NCI-H146 treated with DMSO at 0.1 percent for 48 hours (cell line): Measurements from ENCODE around the gene SBF2.

ENCODE experiments used
- DNase-seq: peaks from one replicate; lab custom pipeline; 2025; ENCODE audit not compliant: unreplicated experiment; lab: John Stamatoyannopoulos, UW

SBF2 gene

DNA sequence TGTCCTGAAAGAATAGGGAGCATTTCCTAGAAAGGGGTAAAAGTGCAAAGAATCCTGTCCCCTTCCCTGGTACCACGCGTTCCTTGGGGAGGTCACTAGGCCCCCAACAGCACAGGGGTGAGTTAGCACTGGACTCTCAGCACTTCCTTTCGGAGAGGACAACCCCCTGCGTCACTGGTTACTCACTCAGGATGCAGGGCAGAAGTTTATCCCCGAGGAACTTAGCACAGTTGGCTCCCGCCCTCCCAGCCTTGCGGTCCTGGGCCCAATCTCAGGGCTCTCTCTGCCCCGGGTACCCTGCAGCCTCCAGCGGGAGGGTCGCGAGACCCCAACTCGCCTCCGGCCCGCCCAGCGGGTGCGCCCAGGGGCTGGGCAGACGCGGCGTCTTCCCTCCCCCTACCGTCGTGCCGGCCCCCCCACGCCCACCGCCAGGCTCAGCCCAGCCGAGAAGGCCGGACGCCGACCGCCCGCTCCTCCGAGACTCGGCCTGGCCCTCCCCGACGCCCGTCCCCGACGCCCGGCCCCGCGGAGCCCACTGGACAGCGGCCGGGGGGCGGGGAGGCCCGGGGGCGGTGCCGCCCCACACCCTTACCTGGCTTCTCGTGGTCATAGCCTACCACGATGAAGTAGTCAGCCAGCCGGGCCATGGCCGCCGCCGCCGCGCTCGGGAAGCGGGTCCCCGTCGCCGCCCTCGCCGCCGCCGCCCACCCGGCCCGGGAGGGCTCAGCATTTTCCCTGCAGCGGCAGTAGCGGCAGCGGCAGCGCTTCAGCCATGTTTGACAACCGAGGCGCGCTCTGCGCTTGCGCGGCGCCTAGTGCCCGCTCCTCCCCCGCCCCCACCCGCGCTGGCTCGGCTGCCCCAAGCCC lies at the start of gene SBF2:
Gene SBF2, minus strand, starts transcription at position 797 of the 867 bp plus-strand sequence. Its CDS starts 150 bp downstream, at position 647.
- peak; percentile 43 for DNase-seq

DNA sequence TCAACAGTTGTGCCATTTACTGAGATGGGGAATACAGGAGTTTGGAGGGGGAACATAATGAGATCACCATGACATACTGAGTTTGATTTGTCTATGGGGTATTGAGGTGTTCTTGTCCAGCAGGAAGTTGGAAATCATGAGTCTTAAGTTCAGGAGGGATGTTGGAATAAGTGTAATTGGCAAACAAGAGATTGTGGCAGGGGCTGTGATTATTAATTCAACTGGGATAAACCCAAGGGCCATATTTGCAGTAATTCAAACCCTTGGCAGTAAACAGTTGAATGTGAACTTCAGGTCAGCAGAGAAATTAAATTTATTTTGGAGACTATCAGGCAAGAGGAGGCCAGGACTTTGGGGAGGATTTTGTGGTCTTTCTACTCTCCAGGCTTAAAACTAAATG lies 44.3 kb upstream of the SBF2 start:
- no peak for DNase-seq

DNA sequence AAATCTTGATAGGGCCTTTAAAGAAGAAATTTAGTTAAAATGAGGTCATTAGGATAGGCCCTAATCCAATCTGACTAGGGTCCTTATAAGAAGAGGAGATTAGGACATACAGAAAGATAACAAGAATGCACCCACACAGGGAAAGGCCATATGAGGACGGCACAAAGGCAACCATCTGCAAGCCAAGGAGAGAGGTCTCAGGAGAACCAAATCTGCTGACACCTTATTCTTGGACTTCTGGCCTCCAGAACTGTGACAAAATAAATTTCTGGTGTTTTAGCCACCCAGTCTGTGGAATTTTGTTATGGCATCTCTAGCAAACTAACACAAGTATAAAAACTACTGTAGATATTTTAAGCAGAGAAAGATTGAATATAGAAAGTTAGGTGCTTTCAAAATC lies 39.5 kb upstream of the SBF2 start:
- no peak for DNase-seq

DNA sequence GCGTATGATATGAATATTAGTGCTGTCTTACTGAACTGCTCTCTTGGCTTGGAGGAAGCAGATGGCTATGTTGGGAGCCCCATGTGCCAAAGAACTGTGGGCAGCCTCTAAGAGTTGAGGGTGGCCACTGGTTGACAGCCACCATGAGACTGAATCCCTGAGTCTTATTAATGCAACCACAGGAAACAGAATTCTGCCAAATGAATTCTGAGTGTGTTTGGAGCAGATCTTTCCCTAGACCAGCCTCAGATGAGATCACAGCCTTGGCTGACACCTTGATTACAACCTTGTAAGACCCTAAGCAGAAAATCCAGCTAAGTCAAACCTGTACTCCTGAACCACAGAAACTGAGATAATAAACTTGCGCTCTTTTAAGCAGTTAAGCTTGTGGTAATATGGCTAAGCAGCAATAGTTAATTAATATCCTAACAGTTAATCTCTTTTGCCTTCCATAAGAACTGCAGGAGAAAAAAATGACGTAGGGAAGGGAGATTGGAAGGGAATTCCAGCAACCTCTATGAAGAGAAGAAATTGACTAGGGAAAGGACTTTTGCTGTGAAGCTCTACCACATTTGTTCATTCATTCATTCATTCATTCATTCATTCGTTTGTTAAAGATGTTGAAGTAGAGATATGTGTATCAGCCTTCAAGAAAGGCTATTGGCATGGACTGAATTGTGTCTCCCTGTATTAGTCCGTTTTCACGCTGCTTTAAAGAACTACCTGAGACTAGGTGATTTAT lies 37.7 kb upstream of the SBF2 start:
- DNase-seq, result no peak

DNA sequence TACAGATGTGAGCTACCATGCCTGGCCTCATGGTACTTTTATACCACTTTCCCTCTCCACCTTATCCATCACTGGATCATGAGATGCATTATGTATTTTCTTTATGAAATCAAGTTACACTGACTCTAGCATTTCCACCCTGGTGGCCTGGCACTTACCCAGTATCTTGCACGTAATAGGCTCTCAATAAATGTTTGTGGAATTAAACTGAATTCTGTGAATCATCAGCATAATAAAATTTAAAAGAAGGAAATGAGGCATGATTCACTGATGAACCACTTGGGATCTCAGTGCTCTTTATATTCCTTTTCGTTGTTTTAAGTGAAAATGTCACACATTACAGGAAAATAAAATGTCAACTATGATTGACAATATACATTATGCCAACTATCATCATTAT lies 35.9 kb upstream of the SBF2 start:
- DNase-seq, result no peak

DNA sequence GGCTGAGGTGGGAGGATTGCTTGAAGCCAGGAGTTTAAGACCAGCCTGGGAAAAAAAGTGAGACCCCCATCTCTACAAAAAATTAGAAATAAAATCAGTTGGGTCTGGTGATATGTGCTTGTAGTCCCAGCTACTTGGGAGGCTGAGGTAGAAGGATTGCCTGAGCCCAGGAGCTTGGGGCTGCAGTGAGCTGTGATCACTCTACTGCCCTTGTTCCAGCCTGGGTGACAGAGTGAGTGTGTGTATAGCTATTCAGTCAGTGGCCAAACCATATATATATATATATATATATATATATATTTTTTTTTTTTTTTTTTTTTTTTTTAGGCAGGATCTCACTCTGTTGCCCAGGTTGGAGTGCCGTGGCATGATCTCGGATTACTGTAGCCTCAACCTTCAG lies 35.3 kb upstream of the SBF2 start:
- no peak for DNase-seq

DNA sequence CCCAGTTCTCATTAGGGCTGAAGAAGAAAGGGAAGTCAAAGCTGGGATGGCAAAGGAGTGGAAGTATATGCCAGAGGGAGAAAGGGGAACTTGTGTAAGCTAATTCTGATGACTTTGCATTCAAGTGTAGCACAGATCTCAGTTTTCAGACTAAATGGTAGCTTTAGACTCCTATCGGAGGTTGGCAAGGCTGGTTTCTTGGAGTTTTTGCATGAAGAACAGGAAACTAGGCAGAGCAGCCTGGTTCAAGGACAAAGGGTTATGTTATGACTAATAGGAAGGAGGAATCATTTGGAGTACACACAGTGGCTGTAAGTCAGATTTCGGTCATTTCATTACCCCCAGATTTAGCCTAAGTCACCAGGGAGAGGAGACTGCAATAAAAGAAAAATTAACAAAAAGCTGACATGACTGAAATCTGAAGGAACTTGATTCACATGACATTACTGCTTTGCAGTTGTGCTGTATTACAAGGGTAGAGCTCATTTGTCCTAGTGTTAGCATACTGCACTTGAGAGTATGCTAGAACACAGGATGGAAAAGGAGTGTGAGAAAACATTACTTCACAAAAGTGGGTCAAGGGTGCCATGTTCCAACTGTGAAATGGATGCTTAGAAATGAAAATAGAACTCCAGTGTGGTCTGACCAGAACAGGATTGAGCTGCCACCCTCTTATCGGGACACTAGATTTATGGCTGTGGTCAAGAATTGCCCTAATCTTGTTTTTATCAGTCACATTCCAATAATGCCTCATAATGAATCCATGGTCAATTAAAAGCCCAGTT lies 34.5 kb upstream of the SBF2 start:
- DNase-seq, result no peak

DNA sequence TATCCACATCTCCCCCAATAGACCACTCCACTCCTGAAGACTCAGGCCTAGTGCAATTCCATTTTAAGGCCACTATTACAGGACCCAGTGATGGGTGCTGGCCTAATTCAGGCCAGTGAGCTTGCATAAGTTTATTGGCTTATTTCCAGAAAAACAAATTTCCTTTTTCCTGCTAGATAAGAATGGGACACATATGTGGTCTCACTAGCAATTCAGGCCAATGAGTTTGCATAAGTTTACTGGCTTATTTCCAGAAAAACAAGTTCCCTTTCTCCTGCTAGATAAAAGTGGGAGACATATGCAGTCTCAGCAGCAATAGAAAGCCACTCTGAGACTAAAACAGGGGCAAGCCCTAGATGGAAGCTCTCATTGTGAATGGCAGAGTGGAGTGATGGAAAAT lies 33.2 kb upstream of the SBF2 start:
- DNase-seq, result no peak

DNA sequence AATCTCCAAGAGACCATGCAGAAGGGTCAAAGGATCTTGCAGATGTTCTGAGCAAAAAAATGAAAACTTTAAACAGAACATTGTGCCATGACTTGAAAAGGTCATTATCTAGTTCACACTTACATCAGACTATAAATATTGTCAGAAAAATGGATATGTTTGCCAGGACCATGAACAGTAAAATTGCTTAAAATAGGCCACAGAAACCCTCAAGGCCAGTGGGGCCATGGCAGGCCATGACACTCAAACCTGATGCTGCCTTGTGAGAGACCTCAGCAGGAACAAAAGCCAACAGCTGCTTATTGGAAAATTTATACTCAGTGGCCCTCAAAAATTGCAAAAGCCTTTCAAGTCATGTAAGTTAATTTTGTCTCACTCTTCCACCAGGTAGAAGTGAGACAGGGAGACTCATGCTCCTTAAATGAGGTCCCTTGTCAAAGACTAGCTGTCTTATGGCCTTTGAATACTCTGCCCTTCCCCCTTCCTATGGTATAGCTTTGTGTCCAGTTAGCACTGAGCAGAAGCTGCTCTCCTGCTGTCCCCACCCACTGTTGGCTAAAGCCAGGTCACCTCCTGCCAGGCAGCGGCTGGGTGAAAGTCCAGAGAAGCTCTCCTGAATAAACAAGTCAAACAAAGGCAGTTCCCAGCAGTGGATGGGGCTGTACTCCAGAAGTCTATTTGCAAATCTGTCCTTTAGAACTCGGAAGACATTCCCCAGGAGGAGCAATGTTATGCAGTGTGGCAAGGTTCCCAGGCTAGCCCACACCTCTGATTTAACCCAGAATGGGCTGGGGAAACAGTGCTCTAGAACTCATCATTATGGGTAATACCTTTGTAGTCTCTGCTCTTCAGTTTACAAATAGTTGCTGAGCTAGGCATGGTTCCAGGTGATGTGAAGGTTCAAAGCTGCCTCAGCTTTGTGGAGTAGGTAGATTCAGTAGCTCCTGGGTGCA lies 32.3 kb upstream of the SBF2 start:
- peak; percentile 87 for DNase-seq

DNA sequence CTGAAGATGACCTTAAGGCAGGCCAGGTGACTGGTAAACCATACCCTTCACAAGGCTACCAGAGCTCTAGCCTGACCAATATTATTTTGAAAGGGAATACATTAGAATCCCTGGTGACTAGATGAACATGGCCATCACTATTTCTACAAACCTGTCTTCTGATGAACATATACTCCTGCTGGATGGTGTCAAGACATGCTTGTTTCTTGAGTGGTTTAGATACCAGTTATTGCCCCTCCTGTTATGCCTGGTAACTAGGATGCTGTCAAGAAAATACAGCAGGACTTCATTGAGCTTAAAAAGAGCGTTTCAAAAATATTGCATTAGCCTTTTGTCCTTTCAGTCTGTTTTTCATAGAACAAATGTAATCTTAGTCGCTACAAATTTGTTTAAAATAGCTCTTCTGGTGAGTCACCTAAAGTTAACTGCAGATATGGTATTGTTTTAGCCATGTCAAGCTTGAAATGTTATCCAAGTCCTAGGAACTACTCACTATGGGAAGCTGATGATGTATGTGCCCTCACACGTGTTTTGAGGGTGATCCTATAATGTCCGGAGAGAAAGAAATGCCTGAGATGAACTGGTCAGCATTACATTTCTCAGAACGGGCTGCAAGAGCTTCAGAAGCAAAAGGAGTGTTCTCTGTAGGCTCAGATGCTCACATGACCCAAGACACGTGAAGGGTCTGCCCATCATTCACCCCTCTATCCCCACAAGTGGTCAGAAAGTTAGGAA lies 31.4 kb upstream of the SBF2 start:
- DNase-seq, result no peak

DNA sequence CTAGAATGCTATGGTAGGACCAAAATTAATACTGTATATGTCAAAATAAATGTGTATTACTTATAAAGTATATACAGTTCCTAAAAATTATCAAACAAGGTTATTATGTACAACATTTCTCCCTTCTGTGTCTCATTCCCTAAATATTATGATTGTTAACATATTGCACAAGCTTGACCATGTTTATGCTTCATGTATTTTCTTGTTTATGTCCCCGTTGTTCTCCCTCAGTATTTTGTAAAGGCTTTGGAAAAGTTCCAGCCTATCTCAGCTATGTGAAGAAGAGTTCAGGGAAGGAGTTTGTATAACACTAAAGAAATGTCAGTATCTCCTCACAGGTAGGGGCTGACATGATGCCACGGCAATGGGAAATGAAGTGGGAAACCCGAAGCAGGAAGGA lies 30.5 kb upstream of the SBF2 start:
- DNase-seq, result no peak

DNA sequence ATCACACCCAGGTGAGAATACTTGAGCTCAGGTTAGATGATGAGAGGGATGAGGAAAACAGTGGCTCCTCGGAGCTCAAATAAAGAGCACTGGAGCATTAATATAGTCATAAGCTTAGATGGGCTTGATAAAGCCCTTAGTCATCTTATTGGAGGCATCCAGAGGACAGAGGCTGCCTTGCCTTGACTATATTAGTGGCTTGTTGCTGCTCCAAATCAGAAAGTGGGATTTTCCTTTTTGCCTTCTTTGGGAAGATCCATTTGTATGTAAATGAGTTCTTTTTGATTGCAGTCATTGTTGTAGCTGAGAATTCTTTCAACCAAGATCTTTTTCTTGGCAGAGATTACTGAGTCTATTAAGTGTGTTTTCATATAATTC lies 29.8 kb upstream of the SBF2 start:
- no peak for DNase-seq

DNA sequence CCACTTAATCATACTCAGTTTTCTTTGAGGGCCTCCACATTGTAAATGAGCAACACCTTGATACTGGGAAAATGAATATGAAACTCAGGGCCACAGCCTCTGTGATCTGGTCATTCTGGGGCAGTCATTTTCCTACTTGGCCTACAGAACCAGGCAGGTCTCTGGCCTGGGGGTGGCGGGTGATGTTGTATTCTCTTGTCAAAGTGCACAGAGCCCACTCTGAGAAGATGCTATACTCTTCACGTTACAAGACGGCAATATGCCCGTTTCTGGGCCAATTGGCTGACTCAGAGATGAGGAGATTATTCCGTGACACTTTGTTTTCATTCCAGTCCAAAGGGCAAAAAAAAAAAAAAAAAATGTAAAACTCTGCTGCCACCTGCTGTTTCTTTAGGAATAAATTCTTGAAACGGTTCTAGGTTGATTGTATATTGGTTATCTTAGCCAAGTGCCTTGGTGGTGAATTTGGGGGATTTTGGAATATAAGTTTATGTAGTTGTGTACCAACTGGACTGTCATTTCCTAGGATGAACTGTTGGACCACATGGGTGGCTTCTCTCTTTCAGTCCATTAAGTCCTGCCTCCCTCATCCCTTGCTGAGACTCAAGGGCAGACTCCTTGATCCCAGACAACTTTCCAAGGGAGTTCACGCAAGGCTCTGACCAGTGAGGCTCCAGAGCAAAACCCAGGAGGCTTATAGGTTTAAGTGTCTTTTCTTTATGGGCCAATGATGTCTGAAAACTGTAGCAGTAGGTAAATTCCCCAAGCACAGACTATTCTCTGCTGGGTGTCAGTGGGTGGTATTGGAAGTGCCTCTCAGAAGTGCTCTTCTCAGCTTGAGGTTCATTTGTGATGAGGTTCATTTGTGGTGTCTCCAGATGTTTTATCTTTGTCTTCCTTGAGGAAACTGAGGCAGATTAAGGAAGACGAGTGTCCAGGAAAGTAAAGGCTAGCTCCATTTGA lies 29.1 kb upstream of the SBF2 start:
- peak; percentile 47 for DNase-seq

DNA sequence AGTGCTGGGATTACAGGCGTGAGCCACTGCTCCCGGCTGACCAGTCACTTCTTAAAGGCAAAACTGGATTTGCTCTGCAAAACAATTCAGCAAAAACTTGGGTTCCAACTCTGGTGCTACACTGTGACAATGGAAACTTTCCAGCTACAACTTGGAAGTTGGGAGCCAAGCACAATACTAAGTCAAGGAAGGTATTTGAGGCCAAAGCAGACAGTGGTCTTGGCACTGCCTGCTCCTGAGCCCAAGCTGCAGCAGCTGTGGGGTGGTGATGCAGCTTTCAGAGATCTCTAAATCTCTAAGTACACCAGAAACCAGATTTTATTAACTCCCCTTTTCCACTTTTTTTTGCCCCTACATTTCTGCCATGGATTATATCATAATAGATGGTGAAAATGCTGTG lies 28.4 kb upstream of the SBF2 start:
- DNase-seq, result no peak

DNA sequence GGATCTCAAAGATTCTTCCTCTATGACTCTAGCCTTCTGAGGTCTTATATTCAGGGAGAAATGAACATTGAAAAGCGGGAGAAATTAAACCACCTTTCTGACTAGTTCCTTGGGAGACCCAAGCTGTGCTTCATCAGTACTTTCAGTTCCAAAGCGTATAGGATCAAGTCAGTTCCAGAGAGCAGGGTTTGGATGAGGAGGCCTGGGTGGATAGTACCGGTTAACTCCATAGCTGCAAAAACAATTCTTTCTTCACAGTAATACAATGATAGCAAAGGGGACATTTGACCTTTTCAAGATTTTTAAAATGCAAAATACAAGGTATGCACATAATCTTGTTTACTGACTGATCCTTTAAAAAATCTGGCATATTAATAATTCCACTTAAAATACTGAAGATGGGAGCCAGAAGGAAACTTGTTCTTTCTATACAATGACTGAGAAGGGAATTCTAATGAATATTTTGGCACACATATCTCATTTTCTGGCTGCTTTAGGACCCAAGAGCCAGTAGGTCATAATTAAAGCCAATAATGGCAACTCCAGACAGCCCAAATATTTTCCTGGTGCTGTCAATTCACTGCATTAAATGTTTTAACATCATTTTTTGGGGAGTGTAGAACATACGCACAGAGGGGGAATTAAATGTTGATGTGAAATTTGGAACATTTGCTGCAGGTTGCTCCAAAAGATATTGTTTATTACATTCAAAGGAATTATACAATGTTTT lies 26.9 kb upstream of the SBF2 start:
- no peak for DNase-seq

DNA sequence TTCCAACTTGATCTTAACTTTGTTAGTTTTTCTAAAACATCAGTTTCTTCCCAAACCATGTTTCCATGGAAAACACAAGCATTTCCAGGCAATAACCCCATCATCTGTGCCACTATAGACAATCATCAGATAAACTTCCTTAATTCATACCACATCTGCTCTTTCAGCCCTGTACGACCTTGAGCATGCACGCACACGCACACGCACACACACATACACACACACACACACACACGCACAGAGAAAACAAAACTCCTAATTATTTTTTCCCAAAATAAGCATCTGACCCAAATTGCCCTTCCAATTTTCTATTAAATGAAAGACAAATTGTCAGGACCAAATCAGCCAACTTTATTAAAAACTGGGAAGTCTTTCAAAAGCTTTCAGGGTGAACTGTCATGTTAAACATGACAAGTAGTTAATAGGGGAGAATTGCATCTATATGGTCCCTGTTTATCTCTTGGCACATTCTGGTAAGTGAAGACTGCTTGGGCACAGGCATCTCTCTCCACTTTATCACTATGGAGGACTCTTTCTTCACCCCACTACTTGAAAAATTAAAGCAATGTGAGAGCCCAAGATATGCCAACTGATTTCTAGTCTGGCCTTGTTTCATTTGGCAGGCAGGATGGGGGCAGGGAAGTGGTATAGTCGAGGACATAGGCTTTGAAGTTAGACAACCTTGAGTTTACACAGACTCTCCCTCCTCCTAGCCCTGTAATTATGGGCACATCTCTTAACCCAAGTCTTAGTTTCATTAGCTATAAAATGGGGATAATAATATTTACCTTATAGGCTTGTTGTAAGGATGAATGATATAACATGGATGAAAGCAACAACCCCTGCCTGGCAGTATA lies 25.9 kb upstream of the SBF2 start:
- no peak for DNase-seq

DNA sequence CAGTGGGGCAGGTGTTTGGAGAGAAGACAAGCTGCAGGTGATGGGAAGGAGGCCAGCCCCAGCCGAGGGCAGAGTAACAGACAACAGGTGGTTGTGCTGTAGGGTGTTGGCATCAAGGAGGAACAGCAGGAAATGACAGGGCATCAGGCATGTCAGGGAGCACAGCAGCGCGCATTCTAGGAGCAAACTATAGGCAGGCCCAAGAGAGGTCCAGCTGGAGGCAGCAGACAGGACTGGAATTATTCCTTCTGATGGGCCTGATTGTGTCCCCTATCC lies 24.4 kb upstream of the SBF2 start:
- peak; percentile 84 for DNase-seq
